ENCODE measurements around the gene ACTRT1. TPM values are rescaled to one million over a fixed set of nuclear protein-coding genes. Genes with fewer than 3 reads are reported as not detected.

Gene ACTRT1
- total RNA-seq, result under 1 TPM in 1 of 2 donors, not detected in 1; 0.42 TPM
- polyA plus RNA-seq (2013, experiment 1 of 2), result not detected
- polyA plus RNA-seq (2013, experiment 2 of 2), result not detected
- long read RNA-seq, experiment 1, result 0 reads
- long read RNA-seq, experiment 2, partial matches to known transcripts, result 1 of 4 reads
- long read RNA-seq, experiment 2, other reads (novel, unspliced or antisense), result 3 of 4 reads
- long read RNA-seq, experiment 3, partial matches to known transcripts, result 0 of 3 reads
- long read RNA-seq, experiment 3, other reads (novel, unspliced or antisense), result 3 of 3 reads
- long read RNA-seq, experiment 4, partial matches to known transcripts, result 0 of 3 reads
- long read RNA-seq, experiment 4, other reads (novel, unspliced or antisense), result 3 of 3 reads

DNA sequence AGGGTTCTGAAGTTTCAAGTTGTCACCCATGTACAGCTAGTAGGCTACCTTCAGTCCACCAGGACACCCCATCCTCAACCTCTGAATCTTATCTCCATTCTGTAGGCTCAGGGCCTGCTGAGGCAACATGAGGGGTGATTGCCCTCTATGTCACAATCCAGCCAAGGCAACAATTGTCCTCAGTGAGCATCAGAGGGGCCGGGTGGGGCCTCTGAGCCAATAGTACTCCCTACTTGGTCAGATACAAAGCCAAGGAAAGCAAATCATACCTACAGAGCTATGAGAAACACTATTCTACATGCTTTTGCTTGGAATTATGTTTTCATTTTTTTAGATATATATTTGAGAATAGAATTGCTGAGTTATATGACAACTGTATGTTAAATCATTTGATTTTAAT is at the start of gene ACTRT1:
ACTRT1 (minus strand) TSS at position 101 of the 400 bp plus-strand sequence. CDS start 197 bp downstream, outside the sequence.
- H3K27ac Mint-ChIP-seq, result no peak within 1 kb of the TSS
- Histone ChIP-seq H3K27ac (ENCODE audit: low read depth, low read length) (no peak within 1 kb of the TSS), H3K4me3 (ENCODE audit: low read length) (no peak within 1 kb of the TSS), H3K36me3 (ENCODE audit: control insufficient read depth, insufficient read depth, low read length) (no peaks in the 10 kb centered on the region), H3K4me1 (ENCODE audit: control insufficient read depth, insufficient read depth, low read length) (no peaks in the 10 kb centered on the region), H3K9me3 (ENCODE audit: control insufficient read depth, low read length) (no peaks in the 10 kb centered on the region), H3K9ac (ENCODE audit: extremely low read depth, low read length, poor library complexity, severe bottlenecking) (no peak within 1 kb of the TSS), H3K27me3 (ENCODE audit: control insufficient read depth, insufficient read depth, low read length, poor library complexity, severe bottlenecking) (no peaks in the 10 kb centered on the region)
- no peaks in the 10 kb centered on the region for H3K4me1 Mint-ChIP-seq
- H3K27me3 Mint-ChIP-seq (ENCODE audit: insufficient read depth), result no peaks in the 10 kb centered on the region
- H3K9me3 Mint-ChIP-seq, result peaks cover 35% of the 10 kb centered on the region
- TF ChIP-seq CTCF (conservative IDR thresholded peaks at IDR 0.05), result no peak
- no peak within 1 kb of the TSS for H3K4me3 Mint-ChIP-seq
- no peaks in the 10 kb centered on the region for H3K36me3 Mint-ChIP-seq (ENCODE audit: low read depth)
- 0% methylated on average over 1 of the region's 1 CpG; no CpG with 5 or more reads in 1 of the 2 experiments for WGBS, 2 experiments (ENCODE audit: insufficient coverage in 1 of 2, insufficient read length in 1 of 2)
- DNase-seq, result no peak

DNA sequence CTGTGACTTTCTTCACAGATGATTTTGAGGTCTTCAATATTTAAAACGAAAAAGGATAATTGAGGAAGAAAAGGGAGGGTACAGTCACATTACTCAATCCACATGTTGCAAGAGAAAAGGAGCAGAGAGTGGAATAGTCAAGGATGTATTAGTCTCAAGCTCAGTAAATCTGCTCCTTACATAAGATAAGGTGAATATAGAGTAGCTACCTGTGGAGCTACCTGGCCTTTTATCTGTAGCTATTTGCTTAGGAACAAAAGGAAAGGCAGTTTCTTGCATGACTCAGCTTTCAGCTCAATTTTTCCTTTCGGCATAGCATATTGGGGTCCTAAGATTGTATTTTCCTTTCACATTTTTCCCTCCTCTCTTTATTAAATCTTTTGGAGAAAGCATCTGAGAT is 26.3 kb upstream of the ACTRT1 start:
- H3K4me1 Mint-ChIP-seq, result peaks cover 13% of the 10 kb centered on the region
- peaks cover 3% of the 10 kb centered on the region for H3K27me3 Mint-ChIP-seq (ENCODE audit: insufficient read depth)
- H3K27me3 ChIP-seq (ENCODE audit: control insufficient read depth, insufficient read depth, low read length, poor library complexity, severe bottlenecking), result no peaks in the 10 kb centered on the region
- no peak for DNase-seq
- H3K9me3 ChIP-seq (ENCODE audit: control insufficient read depth, low read length), result peaks cover 3% of the 10 kb centered on the region
- peak overlapping the region; percentile 77 for H3K27ac Mint-ChIP-seq
- TF ChIP-seq CTCF (conservative IDR thresholded peaks at IDR 0.05), result no peak
- H3K9me3 Mint-ChIP-seq, result peaks cover 38% of the 10 kb centered on the region
- no peak overlapping the region for H3K4me3 ChIP-seq (ENCODE audit: low read length)
- no peaks in the 10 kb centered on the region for H3K36me3 Mint-ChIP-seq (ENCODE audit: low read depth)
- H3K36me3 ChIP-seq (ENCODE audit: control insufficient read depth, insufficient read depth, low read length), result no peaks in the 10 kb centered on the region
- H3K4me3 Mint-ChIP-seq, result no peak overlapping the region
- H3K4me1 ChIP-seq (ENCODE audit: control insufficient read depth, insufficient read depth, low read length), result no peaks in the 10 kb centered on the region
- 47% methylated on average over 2 of the region's 2 CpGs; no CpG with 5 or more reads in 1 of the 2 experiments for WGBS, 2 experiments (ENCODE audit: insufficient coverage in 1 of 2, insufficient read length in 1 of 2)
- no peak overlapping the region for H3K27ac ChIP-seq (ENCODE audit: low read depth, low read length)
- peak overlapping the region; percentile 25 for H3K9ac ChIP-seq (ENCODE audit: extremely low read depth, low read length, poor library complexity, severe bottlenecking)

GRCh38 chrX:128057421-128057820 is 5.2 kb upstream of the ACTRT1 start:
- Histone ChIP-seq H3K27me3 (ENCODE audit: control insufficient read depth, insufficient read depth, low read length, poor library complexity, severe bottlenecking) (no peaks in the 10 kb centered on the region), H3K4me3 (ENCODE audit: low read length) (no peak overlapping the region), H3K27ac (ENCODE audit: low read depth, low read length) (no peak overlapping the region), H3K4me1 (ENCODE audit: control insufficient read depth, insufficient read depth, low read length) (no peaks in the 10 kb centered on the region), H3K9me3 (ENCODE audit: control insufficient read depth, low read length) (no peaks in the 10 kb centered on the region), H3K9ac (ENCODE audit: extremely low read depth, low read length, poor library complexity, severe bottlenecking) (no peak overlapping the region), H3K36me3 (ENCODE audit: control insufficient read depth, insufficient read depth, low read length) (no peaks in the 10 kb centered on the region)
- Mint-ChIP-seq H3K4me3 (no peak overlapping the region), H3K36me3 (ENCODE audit: low read depth) (no peaks in the 10 kb centered on the region), H3K27me3 (ENCODE audit: insufficient read depth) (no peaks in the 10 kb centered on the region), H3K9me3 (peaks cover 40% of the 10 kb centered on the region), H3K27ac (no peak overlapping the region), H3K4me1 (no peaks in the 10 kb centered on the region)
- no peak for DNase-seq
- TF ChIP-seq CTCF (conservative IDR thresholded peaks at IDR 0.05), result no peak
- no CpG with 5 or more reads among the region's 2 CpGs for WGBS, 2 experiments (ENCODE audit: insufficient coverage in 1 of 2, insufficient read length in 1 of 2)

Data from endodermal cell (in vitro differentiated cells).